Right renal cortex interstitium (tissue), 3 donors: ENCODE data around the gene ZBTB32. TPM values are rescaled to one million over a fixed set of nuclear protein-coding genes. Genes with fewer than 3 reads are reported as not detected.
"Not testable (repeated sequence)": the region's sequence is repeated elsewhere in the genome, so short reads cannot be mapped to it uniquely, and the experiment has no call there.

ENCODE experiments used
- DNase-seq, 3 donors: peaks; one replicate each; pipeline ENCODE4 v3.0.0-alpha.2; 2013; ENCODE audit warnings: low read depth in 3 of 3, low spot score in 2 of 3
- polyA plus RNA-seq, 3 donors: library from polyadenylated mRNA; unstranded; fragments of 120-200 nt; gene quantifications; one replicate each; pipeline ENCODE4 v1.2.1, GENCODE V29; 2013; ENCODE audit not compliant: insufficient read length in 3 of 3

The ZBTB32 gene, protein sequence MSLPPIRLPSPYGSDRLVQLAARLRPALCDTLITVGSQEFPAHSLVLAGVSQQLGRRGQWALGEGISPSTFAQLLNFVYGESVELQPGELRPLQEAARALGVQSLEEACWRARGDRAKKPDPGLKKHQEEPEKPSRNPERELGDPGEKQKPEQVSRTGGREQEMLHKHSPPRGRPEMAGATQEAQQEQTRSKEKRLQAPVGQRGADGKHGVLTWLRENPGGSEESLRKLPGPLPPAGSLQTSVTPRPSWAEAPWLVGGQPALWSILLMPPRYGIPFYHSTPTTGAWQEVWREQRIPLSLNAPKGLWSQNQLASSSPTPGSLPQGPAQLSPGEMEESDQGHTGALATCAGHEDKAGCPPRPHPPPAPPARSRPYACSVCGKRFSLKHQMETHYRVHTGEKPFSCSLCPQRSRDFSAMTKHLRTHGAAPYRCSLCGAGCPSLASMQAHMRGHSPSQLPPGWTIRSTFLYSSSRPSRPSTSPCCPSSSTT
- polyA plus RNA-seq, result under 1 TPM in 2 of 3 donors, not detected in 1; 0.25 to 0.37 TPM

DNA sequence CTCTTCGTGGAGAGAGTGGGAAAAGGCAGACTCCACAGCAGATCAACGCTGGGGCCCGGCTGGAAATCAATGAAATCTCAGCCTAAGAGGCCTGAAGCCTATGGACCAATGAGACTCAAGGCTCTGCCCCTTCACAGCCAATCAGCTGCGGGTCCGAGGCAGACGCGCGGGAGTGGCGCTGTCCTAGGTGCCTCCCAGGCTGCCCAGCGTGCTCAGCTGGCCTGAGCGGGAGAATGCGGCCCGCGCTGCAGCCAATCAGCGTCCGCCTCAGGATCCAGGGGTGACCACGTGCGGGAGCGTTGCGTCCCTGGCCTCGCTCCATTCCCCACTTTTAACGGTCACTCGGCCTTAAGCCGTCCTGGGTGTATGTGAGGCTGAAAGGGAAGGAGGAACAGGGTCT is at the start of gene ZBTB32:
TSS of gene ZBTB32 (plus strand) at position 341 of the 400 bp plus-strand sequence. CDS start 10,069 bp downstream, outside the sequence.
- no peak for DNase-seq

DNA sequence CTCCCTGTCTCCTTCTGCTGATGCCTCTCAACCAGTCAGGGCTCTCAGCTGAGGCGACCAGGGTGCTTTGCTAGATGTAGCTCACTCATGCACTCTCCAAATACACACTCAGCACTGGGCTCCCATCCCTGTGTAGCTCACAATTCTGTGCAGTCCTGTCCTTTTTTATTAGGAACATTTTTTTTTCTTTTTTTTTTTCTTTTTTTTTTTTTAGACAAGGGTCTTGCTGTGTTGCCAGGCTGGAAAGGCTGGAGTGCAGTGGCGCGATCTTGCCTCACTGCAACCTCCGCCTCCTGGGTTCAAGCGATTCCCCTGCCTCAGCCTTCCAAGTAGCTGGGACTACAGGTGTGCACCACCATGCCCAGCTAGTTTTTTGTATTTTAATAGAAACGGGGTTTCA is 49.5 kb upstream of the ZBTB32 start:
- DNase-seq, result not testable (repeated sequence)

DNA sequence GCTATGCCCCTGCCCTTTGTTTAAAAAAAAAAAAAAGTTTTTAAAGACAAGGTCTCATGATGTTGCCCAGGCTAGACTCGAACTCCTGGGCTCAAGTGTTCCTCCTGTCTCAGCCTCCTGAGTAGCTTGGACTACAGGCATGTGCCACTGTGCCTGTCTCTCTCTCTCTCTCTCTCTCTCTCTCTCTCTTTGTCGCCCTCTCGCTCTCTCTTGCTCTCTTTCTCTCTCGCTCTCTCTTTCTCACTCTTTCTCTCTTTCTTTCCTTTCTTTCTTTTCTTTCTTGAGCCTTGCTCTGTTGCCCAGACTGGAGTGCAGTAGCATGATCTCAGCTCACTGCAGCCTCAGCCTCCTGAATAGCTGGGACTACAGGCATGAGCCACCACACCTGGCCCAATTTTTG is 48.8 kb upstream of the ZBTB32 start:
- DNase-seq, result no peak

DNA sequence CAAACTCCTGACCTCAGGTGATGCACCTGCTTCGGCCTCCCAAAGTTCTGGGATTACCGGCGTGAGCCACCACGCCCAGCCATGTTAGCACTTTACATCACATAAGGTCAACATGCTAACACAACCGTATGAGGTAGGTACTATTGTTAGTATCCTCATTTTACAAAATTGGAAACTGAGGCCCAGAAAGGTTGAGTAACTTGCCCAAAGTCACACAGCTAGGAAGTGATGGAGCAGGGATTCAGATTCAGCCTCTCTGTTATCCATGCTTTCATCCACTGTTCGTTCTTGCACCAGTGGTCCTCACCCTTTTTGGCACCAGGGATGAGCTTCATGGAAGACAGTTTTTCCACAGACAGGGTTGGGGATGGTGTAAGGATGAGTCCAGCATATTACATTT is 47.7 kb upstream of the ZBTB32 start:
- no peak for DNase-seq

DNA sequence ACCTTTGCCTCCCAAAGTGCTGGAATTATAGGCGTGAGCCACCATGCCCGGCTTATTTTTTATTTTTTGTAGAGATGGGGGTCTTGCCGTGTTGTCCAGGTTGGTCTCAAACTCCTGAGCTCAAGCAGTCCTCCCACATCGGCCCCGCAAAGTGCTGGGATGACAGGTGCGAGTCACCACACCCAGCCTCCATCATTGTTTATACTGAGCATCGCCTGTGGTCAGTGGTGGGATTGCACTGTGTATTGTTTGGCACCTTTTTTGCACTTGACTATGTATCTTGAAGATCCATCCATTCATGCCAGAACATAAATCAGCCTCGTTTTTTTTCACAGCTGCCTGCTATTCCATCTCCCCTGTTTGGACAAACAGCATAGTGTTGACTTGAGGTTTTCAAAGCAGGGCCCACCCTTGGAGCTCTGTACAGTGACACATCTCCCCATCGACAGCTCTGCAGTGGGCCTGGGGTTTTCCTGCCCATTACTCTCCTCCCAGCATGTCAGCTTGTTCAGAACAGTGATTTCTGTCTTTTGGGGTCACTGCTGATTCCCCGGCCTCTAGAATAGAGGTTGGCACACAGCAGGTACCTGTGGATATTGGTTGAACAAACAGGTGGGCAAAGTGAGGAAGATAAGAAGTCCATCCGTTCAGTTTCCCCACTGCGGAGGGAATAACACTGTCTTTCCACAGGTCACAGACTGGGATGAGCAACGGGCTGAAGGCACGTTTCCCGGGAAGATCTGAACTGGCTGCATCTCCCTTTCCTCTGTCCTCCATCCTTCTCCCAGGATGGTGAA is 46.3 kb upstream of the ZBTB32 start:
- no peak for DNase-seq

DNA sequence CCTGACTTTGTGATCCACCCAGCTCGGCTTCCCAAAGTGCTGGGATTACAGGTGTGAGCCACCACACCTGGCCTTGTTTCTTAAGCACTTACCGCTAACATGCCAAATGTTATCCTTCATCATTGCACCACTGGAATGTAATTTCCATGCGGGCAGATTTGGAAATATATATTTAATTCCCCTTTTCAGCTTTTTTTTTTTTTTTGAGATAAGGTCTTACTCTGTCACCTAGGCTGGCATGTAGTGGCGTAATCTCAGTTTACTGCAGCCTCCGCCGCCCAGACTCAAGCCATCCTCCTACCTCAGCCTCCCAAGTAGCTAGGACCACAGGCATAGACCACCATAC is 42.4 kb upstream of the ZBTB32 start:
- DNase-seq, result no peak

DNA sequence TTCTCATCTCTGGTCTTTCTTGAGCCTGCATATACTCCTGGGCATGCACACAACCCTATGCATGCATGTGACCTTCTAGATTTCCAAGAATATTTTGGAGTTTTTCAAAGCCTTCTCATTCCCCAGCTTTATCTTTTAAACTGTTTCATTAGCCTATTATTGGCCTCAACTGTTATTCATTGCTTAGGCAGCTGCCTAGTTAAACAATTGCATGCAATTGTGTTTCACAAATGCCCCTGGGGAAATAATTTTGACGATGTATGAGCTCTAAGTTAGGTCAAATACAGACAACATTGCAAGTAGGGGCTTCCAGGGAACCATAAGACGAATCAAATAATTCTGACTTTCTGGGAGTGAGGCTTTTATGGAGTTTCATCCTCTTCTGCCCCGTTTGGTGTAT is 40.4 kb upstream of the ZBTB32 start:
- DNase-seq, result no peak

DNA sequence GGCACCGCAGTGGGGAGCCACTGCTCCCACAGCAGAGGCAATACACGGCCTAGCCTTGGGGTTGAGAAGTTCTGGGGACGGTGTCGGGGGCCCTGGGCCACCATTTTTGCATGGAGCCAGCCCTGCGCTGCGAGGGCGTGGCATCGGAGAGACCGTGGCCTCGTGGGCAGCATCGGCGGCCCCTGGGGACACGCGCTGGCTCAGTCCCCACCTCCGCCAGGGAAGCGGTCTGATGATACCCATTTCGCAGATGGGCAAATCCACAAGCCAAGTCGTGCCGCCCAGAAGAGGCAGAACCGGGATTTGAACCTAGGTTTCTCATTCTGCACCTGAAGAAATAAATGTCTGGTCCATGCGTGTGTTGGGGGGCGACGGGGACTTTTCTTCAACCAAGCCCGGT is 39.2 kb upstream of the ZBTB32 start:
- DNase-seq, result no peak

DNA sequence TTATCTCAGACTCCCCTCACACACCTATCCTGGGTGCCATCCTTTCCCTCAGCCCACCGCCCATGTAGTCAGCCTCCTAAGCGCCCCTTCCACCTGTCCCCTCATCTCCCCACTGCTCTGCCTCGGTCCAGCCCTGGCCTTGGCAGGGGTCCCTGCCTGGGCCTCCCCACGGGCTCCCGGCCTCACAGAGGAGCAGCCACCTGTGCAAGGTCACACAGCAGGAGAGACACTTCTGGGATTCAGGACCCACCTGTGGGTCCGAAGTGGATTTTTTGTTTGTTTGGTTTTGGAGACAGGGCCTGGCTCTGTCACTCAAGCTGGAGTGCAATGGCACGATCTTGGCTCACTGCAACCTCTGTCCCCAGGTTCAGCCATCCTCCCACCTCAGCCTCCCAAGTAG is 38.8 kb upstream of the ZBTB32 start:
- no peak for DNase-seq

DNA sequence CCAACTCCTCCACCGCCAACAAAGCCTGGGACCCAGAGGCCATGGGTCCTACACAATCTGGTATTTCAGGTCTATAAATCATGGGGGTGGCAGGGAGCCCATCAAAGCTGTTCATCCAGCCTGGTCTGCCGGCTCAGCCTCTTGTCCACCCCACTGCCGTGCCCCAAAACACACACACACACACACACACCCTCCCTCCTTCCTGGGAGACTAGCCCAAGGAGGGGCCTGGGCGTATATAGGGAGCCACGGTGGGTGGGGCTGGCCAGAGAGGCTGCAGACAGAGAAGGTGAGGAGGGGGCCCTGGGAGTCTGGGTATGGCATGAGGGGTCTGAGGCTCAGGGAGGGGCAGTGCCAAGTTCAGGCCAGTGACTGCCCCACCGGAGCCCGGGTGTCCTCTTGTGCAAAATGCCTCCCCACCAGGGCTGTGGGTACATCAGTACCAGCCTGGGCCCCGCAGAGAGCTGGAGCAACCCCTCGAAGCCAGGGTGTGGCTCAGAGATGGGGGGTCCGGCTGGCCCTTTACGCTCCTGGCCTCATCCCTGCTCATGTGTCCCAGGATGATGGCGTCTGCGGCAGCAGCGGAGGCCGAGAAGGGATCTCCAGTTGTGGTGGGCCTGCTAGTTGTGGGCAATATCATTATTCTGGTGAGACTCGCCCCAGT is 38.0 kb upstream of the ZBTB32 start, which contains the start of gene UPK1A:
TSS of gene UPK1A (plus strand) at position 267 of the 663 bp plus-strand sequence. CDS start at position 563, 296 bp downstream.
- no peak for DNase-seq

DNA sequence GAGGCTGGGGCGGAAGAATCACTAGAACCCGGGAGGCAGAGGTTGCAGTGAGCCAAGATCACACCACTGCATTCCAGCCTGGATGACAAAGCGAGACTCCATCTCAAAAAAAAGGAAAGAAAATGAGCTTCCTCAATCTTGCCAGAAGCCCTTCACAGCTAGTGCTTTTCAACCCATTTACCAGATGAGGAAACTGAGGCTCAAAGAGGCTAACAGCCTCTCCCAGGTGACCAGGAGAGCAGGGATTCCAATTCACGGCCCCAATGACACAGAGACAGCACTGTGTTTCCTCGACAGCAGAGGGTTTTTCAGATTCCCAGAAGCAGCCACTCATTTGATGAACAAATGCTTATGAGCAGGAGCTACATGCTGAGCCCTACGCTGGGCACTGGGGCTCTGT is 34.8 kb upstream of the ZBTB32 start:
- no peak for DNase-seq

DNA sequence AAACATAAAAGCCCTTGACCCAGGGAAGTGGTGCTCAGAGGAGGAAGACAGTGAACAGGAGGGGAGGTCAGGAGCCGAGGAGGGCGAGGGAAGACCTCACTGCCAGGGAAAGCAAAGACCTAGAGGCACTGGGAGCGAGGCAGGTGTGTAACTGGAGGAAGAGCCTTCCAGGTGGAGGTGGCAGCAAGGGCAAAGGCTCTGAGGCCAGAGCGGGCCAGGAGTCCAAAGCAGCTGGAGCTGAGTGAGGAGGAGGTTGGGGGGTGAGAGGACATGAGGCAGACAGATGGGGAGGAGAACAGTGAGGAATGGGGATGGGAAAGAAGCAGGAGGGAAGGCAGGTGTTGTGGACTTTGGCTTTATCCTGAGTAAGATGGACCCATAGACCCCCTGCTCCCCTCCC is 34.4 kb upstream of the ZBTB32 start:
- no peak for DNase-seq

DNA sequence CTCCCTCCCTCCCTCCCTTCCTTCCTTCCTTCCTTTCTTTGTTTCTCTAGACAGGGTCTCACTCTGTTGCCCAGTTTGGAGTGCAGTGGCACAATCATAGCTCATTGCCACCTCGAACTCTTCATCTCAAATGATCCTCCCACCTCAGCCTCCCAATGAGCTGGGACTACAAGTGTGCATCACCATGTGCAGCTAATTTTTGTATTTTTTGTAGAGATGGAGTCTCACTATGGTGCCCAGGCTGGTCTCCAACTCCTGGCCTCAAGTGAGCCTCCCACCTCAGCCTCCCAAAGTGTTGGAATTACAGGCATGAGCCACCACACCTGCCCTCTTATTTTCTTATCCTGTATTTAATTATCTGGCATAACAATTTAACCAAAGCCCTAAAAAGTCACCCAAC is 33.7 kb upstream of the ZBTB32 start:
- no peak for DNase-seq

DNA sequence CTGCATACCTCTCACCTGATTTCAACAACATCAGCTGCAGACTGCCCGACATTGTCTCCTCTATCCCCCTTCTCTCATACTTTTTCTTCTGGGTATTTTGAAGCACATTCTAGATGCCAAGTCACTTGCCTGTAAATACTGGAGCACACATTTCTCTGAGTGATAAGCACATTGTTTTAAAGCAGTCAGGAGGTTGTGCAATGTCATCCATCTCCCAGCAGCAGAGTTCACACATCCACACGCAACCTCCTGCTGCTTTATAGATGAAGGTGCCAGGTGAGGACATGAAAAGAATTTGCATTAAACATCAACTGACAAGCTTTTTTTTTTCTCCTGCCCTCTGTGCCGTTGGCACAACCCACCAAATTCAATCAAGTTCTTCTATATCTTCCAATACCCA is 32.5 kb upstream of the ZBTB32 start:
- DNase-seq, result no peak

DNA sequence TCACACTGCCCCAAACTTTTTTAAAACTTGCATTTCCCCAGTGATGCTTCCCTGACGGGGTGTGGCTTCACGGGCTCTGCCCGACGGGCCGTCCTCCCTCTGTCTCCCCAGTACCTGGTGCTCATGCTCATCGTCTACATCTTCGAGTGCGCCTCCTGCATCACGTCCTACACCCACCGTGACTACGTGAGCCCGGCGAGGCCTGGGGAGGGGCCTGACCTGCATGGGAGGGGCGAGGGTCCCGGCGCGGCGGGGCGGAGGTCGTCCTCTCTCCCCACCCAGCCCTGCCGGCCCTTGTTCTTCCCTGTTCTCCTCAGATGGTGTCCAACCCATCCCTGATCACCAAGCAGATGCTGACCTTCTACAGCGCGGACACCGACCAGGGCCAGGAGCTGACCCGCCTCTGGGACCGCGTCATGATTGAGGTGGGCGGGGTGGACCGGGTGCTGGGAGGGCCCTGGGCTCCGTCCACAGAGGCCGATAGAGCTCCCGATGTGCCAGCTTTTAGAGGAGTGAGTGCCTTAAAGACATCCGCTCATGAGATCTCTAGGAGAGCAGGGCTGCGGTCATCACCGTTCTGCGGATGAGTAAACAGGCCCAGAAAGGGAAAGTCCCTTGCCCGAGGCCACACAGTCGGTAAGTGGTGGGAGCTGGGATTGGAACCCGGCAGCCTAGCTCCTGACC is 31.1 kb upstream of the ZBTB32 start:
- no peak for DNase-seq

DNA sequence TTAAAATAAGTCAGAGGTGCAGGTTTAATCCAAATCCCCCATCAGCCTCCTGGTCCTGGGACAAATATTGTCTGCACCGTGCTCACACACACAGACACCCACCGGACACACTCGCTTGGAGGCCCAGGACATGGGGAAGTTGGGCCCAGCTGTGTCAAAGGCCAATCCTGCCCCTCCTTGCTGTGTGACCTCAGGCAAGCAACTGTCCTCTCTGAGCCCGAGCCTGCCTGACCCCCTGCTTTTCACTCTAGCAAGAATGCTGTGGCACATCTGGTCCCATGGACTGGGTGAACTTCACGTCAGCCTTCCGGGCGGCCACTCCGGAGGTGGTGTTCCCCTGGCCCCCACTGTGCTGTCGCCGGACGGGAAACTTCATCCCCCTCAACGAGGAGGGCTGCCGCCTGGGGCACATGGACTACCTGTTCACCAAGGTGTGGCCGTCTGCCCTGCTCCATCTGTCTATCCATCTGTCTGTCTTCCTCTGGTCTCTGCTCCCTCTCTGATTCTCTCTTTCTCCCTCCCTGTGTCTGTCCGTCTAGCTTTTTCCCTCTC is 28.7 kb upstream of the ZBTB32 start:
- no peak for DNase-seq

DNA sequence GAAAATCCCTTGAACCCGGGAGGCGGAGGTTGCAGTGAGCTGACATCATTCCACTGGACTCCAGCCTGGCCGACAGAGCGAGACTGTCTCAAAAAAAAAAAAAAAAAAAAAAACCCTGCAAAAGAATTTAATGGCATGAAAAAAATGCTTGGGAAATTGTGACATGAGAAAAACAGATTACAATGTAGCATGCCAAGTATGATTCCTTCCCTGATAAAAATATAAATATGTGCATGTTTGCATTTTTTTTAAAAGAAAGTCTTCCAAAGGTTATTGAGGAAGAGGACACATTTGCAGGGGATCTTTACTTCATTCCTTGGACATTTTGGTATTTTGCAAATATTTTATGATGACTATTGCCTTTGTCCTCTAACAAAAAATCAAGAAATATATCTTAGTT is 14.5 kb upstream of the ZBTB32 start:
- no peak for DNase-seq

DNA sequence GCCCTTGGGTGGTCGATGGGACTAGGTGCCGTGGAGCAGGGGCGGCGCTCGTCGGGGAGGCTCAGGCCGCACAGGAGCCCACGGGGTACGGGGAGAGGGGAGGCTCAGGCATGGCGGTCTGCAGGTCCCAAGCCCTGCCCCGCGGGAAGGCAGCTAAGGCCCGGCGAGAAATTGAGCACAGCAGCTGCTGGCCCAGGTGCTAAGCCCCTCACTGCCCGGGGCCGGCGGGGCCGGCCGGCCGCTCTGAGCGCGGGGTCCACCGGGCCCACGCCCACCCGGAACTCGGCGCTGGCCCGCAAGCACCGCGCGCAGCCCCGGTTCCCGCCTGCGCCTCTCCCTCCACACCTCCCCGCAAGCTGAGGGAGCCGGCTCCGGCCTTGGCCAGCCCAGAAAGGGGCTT is 13.3 kb upstream of the ZBTB32 start:
- not testable (repeated sequence) for DNase-seq

DNA sequence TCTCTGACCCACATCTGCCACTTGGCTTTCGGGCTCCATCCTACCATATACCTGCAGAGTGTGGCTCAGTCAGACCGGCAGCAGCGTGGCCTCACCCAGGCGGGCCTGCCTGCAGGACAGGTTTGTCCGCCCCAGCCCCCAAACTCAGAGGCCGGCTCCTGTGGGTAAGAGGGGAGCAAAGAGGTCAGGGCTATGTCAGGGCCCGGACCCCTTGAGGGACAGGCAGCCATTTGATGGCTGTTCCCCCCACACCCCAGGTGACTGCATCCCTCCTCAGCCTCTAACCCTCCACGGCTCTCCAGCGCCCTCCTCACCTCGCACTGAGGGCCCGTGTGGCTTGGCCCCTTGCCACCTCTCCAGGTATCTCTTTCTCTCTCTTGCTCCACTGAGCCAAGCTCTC is 12.3 kb upstream of the ZBTB32 start:
- DNase-seq, result no peak

DNA sequence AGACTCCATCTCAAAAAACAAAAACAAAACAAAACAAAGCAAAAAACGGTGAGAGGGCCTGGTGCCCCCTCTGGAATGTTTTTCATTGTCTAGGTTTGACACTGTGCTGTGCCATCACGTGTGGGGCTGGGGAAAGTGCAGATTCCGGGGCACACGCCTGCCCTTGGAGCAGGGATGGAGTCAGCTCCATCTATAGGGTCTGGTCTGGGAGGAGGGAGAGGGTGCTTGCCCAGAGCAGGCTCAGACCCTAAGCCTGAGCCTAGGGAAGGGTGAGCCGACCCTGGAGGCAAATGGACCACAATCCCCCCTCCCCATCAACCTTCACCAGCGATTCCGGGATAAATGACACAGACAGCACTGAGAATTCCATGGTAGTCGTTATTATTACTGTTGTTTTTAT is 10.9 kb upstream of the ZBTB32 start:
- DNase-seq, result no peak
